HepG2 (cell line): ENCODE measurements around the gene PRKCZ. TPM values are rescaled to one million over a fixed set of nuclear protein-coding genes. Genes with fewer than 3 reads are reported as not detected.

Experiments
- ATAC-seq: fragments of 200-7000 bp; cut with Tn5 transposase; 3 replicates; pipeline ENCODE4 v1.9.1; 2020; ENCODE audit warnings: mild to moderate bottlenecking, moderate library complexity
- BruUV-seq: library from RNA; stranded (reverse); fragments of 400-500 nt; replicated peaks from 2 replicates; lab custom pipeline; 2021; lab: Mats Ljungman, UMichigan
- CTCF ChIA-PET: fragments of 300-600 bp; formaldehyde crosslinking; extraction: SDS; loops from one replicate; lab custom pipeline; 2021; ENCODE audit warnings: low total read pairs, inconsistent platforms, low intra/inter-chr PET ratio; lab: Yijun Ruan, JAX
- POLR2A ChIA-PET: fragments of 350-600 bp; sonication (Branson Sonifier 250); formaldehyde crosslinking; loops from one replicate; lab custom pipeline; 2020; ENCODE audit warnings: antibody characterized with exemption, inconsistent platforms; lab: Yijun Ruan, JAX
- DNase-seq: peaks from one replicate; pipeline ENCODE4 v3.0.0-alpha.2; 2015; ENCODE audit warnings: low spot score
- FAIRE-seq: peaks from 3 replicates; lab custom pipeline; 2011; peaks lifted over from hg19 to GRCh38; lab: Jason Lieb, UNC
- H2AFZ ChIP-seq: one replicate; pipeline ENCODE4 v1.6.1; 2011; ENCODE audit warnings: low read length, inconsistent platforms
- H3K27ac ChIP-seq: fragments of 300-600 bp; 3 replicates; pipeline ENCODE4 v1.8.0; 2011; ENCODE audit warnings: mixed run types, mild to moderate bottlenecking, mixed read lengths, low read length, inconsistent platforms; ENCODE audit not compliant: insufficient read depth; ENCODE audit errors: extremely low read length
- H3K27me3 ChIP-seq, 2 experiments: fragments of 200-600 bp in 1 of 2; 2 replicates in 1 of 2; 3 replicates in 1 of 2; pipeline versions ENCODE4 v1.6.0 to v1.8.0; 2011; ENCODE audit warnings: low read length in 2 of 2, mild to moderate bottlenecking in 2 of 2, moderate library complexity in 2 of 2, inconsistent platforms in 1 of 2; ENCODE audit not compliant: insufficient read depth in 2 of 2, control insufficient read depth in 1 of 2
- H3K36me3 ChIP-seq, 2 experiments: fragments of 200-600 bp in 1 of 2; replicated peaks in 1 of 2; 2 replicates in 1 of 2; 3 replicates in 1 of 2; pipeline versions ENCODE4 v1.5.1 to v1.8.0; 2011; ENCODE audit warnings: low read length in 2 of 2, inconsistent platforms in 1 of 2; ENCODE audit not compliant: insufficient read depth in 2 of 2, control insufficient read depth in 1 of 2
- H3K4me1 ChIP-seq: 2 replicates; pipeline ENCODE4 v1.5.1; 2012; ENCODE audit warnings: low read length, inconsistent platforms; ENCODE audit not compliant: insufficient read depth
- H3K4me2 ChIP-seq: 2 replicates; pipeline ENCODE4 v1.6.0; 2011; ENCODE audit warnings: low read depth, low read length, inconsistent platforms
- H3K4me3 ChIP-seq, 3 experiments: fragments of 200-600 bp in 1 of 3; sonication (generic), shearing (Covaris generic) in 1 of 3; replicated peaks in 1 of 3; 2 replicates each; pipeline ENCODE4 v1.5.1; 2011 to 2016; ENCODE audit warnings: low read length in 3 of 3, inconsistent platforms in 2 of 3, low read depth in 2 of 3, mild to moderate bottlenecking in 2 of 3, control low read depth in 1 of 3, mixed read lengths in 1 of 3; ENCODE audit not compliant: insufficient read depth in 1 of 3
- H3K79me2 ChIP-seq: one replicate; pipeline ENCODE4 v1.6.1; 2011; ENCODE audit warnings: low read length, inconsistent platforms; ENCODE audit not compliant: insufficient read depth
- H3K9ac ChIP-seq: 2 replicates; pipeline ENCODE4 v1.6.0; 2011; ENCODE audit warnings: mild to moderate bottlenecking, low read depth, low read length, inconsistent platforms; ENCODE audit not compliant: insufficient read depth
- H3K9me3 ChIP-seq: 2 replicates; pipeline ENCODE4 v1.5.1; 2012; ENCODE audit warnings: mild to moderate bottlenecking, low read length
- H4K20me1 ChIP-seq: 2 replicates; pipeline ENCODE4 v1.6.0; 2011; ENCODE audit warnings: inconsistent platforms, mild to moderate bottlenecking, low read length, moderate library complexity; ENCODE audit not compliant: insufficient read depth
- CEBPB ChIP-seq: IDR thresholded peaks from 2 replicates; pipeline ENCODE4 v1.6.1; 2011; ENCODE audit warnings: low read depth, low read length, improper control_type of control experiment, borderline replicate concordance
- CEBPG ChIP-seq: IDR thresholded peaks from 2 replicates; pipeline ENCODE4 v1.6.1; 2016
- GATAD2A ChIP-seq: IDR thresholded peaks from 2 replicates; pipeline ENCODE4 v1.6.1; 2016
- KLF12 ChIP-seq: sonication (generic); formaldehyde crosslinking; IDR thresholded peaks from 2 replicates; pipeline ENCODE4 v1.4.0; 2020; ENCODE audit warnings: missing genetic modification reagents, borderline replicate concordance
- MAFF ChIP-seq: IDR thresholded peaks from 2 replicates; pipeline ENCODE4 v1.6.1; 2011; ENCODE audit warnings: low read depth, low read length, improper control_type of control experiment
- MAFK ChIP-seq, 2 experiments: IDR thresholded peaks in 1 of 2; conservative IDR thresholded peaks in 1 of 2; 2 replicates each; pipeline ENCODE4 v1.6.1; 2011; ENCODE audit warnings: improper control_type of control experiment in 2 of 2, low read length in 2 of 2
- RARG ChIP-seq: sonication (generic); formaldehyde crosslinking; IDR thresholded peaks from 2 replicates; pipeline ENCODE4 v1.4.0; 2020; ENCODE audit warnings: low read depth, mild to moderate bottlenecking, missing genetic modification reagents
- WGBS: methylation state at CpG from one replicate; pipeline ENCODE4 v1.1.6; 2017; ENCODE audit warnings: low lambda C conversion rate; 5-methylcytosine and 5-hydroxymethylcytosine counted together
- in situ Hi-C: cut with HindIII; loops from 2 replicates; pipeline ENCODE4 v1.10.0; 2017; ENCODE audit warnings: low pct_unique_long_range_greater_than_20kb; ENCODE audit not compliant: extremely low pct_ligation_motif_present
- intact Hi-C: fragments of 100-400 bp; cut with micrococcal nuclease; formaldehyde crosslinking; loops from one replicate; pipeline ENCODE4 v1.10.0; 2022; ENCODE audit not compliant: unreplicated experiment
- polyA plus RNA-seq, 8 experiments: library from polyadenylated mRNA; depleted of rRNA in 3 of 8; stranded (reverse) in 7 of 8; unstranded in 1 of 8; fragments of >200 nt; fragmentation: Illumina TruSeq in 4 of 8; extraction: Trizol in 4 of 8; gene quantifications; 2 replicates each; pipeline versions ENCODE4 v1.2.1 to v1.2.3, GENCODE V29; 2011 to 2016; ENCODE audit warnings: low read depth in 4 of 8, missing spikeins in 1 of 8, mixed read lengths in 1 of 8; ENCODE audit not compliant: insufficient read depth in 1 of 8
- total RNA-seq, 5 experiments: library from RNA; depleted of rRNA; stranded (reverse); fragments of >200 nt; fragmentation: Illumina TruSeq; extraction: Trizol; gene quantifications; 2 replicates each; pipeline ENCODE4 v1.2.3, GENCODE V29; 2016; ENCODE audit warnings: low read depth in 1 of 5
- TF ChIP-seq, protein P1 (sequence below), 2 experiments: fragments of 450-650 bp in 1 of 2; sonication (generic) in 1 of 2; formaldehyde crosslinking; IDR thresholded peaks; 2 replicates each; pipeline versions ENCODE4 v1.5.0 to v1.8.0; 2020 to 2022; ENCODE audit warnings: mild to moderate bottlenecking in 1 of 2, missing genetic modification reagents in 1 of 2

Gene PRKCZ
- total and polyA plus RNA-seq, 2 of the 13 experiments (the other 11 are each of a cell fraction or from before 2014, with no cell fraction given): 34.7 to 85.2 TPM

DNA sequence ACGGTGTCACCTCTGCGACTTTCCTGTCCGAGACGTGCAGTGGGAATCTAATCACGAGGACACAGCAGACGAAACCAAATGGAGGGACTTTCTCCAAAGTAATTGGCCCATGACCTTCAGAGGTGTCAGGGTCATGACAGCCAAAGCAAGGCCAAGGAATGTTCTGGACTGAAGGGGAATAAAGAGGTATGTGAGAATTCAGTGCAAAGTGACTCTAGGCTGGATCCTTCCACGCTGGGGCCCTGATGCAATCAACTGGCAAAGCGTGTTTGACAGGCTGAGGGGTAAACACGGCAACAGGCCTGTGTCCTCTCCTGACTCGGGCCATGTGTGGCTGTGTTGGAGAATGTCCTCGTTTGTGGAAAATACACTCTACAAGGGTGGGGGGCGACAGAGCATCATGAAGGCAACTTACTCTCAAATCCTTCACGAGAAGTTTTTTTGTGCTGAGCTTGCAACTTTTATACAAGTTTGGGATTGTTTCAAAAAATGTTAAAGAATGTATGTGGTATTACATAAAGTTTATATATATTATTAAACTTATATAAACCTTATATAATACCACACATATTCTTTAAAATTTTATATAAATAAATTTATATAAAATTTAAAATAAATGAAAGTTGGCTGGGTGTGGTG, 48.3 kb upstream of the PRKCZ start:
- in situ Hi-C loops (no loop called here), intact Hi-C loops (no loop called here)
- Histone ChIP-seq H3K27ac (no peak overlapping the region), H3K4me2 (no peak overlapping the region), H4K20me1 (no peaks in the 10 kb centered on the region), H3K9ac (no peak overlapping the region), H3K9me3 (no peaks in the 10 kb centered on the region), H3K36me3 (no peaks in the 10 kb centered on the region), H3K4me3 (no peak overlapping the region), H3K79me2 (no peaks in the 10 kb centered on the region), H3K27me3 (peaks cover 5 to 47% of the 10 kb centered on the region in 2 experiments; a peak in 4 of 5 replicates), H3K4me1 (0 out of 2 replicates have a peak, but pooled peaks cover 6% of the 10 kb centered on the region), H2AFZ (no peak overlapping the region)
- CTCF ChIA-PET: no interaction called here
- DNase-seq (no peak), FAIRE-seq (no peak), ATAC-seq (no peak)
- no peak for TF ChIP-seq RARG (CRISPR knock-in tag)
- TF ChIP-seq CEBPB: peak; percentile 69; the same call in 1 of the 2 replicates
- TF ChIP-seq MAFF: peak; percentile 96
- no peak for TF ChIP-seq KLF12 (CRISPR knock-in tag)
- peak; percentile 36; the same call in 1 of the 2 replicates for TF ChIP-seq CEBPG
- TF ChIP-seq MAFK (conservative IDR thresholded peaks at IDR 0.05 in 1 of 2, IDR thresholded peaks at IDR 0.05 in 1 of 2; ENCODE audit: low read length in 2 of 2): peak; percentile 96 to 98
- 0 out of 2 replicates have a peak, but pooled peaks have one; percentile 21 for TF ChIP-seq GATAD2A (CRISPR knock-in tag)
- TF ChIP-seq, protein P1, sequence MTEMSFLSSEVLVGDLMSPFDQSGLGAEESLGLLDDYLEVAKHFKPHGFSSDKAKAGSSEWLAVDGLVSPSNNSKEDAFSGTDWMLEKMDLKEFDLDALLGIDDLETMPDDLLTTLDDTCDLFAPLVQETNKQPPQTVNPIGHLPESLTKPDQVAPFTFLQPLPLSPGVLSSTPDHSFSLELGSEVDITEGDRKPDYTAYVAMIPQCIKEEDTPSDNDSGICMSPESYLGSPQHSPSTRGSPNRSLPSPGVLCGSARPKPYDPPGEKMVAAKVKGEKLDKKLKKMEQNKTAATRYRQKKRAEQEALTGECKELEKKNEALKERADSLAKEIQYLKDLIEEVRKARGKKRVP (CRISPR knock-in tag; IDR thresholded peaks at IDR 0.05): peak in 1 of 2 experiments; percentile 87; a peak in 2 of 4 replicates
- BruUV-seq: no TSS peak
- POLR2A ChIA-PET: no interaction called here
- WGBS: 35% methylated on average over 13 of the region's 13 CpGs
